ENCODE results near the gene ZNF845.

DNA sequence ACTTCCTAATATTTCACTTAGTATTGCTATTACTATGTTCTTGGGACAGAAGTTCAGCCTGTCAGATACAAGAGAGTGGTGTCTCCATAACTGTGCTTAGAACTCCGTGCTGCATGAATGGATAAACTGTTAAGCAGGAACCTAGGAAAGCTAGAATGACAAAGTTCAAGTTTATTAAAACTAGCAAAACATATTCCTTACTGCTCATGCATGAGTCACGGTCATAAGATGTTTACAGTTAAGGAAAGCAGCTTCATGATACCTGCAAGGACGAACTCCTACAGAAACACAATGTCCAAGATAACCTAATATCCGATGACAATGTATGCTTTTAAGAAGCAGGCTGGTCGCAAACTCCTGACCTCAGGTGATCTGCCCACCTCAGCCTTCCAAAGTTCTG lies 55.4 kb downstream of the ZNF845 start:
- TF ChIP-seq, protein P1, sequence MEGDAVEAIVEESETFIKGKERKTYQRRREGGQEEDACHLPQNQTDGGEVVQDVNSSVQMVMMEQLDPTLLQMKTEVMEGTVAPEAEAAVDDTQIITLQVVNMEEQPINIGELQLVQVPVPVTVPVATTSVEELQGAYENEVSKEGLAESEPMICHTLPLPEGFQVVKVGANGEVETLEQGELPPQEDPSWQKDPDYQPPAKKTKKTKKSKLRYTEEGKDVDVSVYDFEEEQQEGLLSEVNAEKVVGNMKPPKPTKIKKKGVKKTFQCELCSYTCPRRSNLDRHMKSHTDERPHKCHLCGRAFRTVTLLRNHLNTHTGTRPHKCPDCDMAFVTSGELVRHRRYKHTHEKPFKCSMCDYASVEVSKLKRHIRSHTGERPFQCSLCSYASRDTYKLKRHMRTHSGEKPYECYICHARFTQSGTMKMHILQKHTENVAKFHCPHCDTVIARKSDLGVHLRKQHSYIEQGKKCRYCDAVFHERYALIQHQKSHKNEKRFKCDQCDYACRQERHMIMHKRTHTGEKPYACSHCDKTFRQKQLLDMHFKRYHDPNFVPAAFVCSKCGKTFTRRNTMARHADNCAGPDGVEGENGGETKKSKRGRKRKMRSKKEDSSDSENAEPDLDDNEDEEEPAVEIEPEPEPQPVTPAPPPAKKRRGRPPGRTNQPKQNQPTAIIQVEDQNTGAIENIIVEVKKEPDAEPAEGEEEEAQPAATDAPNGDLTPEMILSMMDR (IDR thresholded peaks at IDR 0.05; ENCODE audit: low read length): no peak
- no peak for TF ChIP-seq EZH2 (IDR thresholded peaks at IDR 0.05; ENCODE audit: borderline replicate concordance, low read length)

All from OCI-LY1 (cell line).